Neural progenitor cell (in vitro differentiated cells): ENCODE measurements around the gene VPS51.

Source experiments
- EZH2 ChIP-seq: fragments of 200-600 bp; sonication (generic); IDR thresholded peaks from 2 replicates; pipeline ENCODE4 v1.6.1; 2017; ENCODE audit warnings: antibody characterized with exemption, mild to moderate bottlenecking, moderate library complexity
- EZH2phosphoT487 ChIP-seq: fragments of 200-600 bp; sonication (generic); IDR thresholded peaks from 2 replicates; pipeline ENCODE4 v1.6.1; 2017; ENCODE audit warnings: antibody characterized with exemption
- TF ChIP-seq, protein P1 (sequence below): fragments of 200-600 bp; sonication (generic); IDR thresholded peaks from 2 replicates; pipeline ENCODE4 v1.5.1; 2017; ENCODE audit warnings: antibody characterized with exemption, mild to moderate bottlenecking

DNA sequence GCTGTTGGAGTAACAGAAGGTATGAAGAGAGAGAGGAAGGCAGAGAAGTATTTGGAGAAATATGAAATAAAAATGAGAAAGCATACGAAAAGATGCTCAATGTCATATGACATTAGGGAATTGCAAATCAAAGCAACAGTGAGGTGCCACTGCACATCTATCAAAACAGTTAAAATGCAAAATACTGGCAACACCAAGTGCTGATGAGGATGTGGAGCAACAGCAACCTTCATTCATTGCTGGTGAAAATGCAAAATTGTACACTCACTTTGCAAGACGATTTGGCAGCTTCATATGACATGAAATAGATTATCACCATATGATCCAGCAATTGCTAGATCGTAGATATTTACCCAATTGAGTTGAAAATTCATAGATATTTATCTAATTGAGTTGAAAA lies 64.6 kb downstream of the VPS51 start:
- TF ChIP-seq EZH2 = no peak
- TF ChIP-seq, protein P1, sequence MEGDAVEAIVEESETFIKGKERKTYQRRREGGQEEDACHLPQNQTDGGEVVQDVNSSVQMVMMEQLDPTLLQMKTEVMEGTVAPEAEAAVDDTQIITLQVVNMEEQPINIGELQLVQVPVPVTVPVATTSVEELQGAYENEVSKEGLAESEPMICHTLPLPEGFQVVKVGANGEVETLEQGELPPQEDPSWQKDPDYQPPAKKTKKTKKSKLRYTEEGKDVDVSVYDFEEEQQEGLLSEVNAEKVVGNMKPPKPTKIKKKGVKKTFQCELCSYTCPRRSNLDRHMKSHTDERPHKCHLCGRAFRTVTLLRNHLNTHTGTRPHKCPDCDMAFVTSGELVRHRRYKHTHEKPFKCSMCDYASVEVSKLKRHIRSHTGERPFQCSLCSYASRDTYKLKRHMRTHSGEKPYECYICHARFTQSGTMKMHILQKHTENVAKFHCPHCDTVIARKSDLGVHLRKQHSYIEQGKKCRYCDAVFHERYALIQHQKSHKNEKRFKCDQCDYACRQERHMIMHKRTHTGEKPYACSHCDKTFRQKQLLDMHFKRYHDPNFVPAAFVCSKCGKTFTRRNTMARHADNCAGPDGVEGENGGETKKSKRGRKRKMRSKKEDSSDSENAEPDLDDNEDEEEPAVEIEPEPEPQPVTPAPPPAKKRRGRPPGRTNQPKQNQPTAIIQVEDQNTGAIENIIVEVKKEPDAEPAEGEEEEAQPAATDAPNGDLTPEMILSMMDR = no peak
- TF ChIP-seq EZH2phosphoT487 = no peak
